GM10847 (cell line): ENCODE data around the gene NDST1.

ENCODE experiments used
- POLR2A ChIP-seq: IDR thresholded peaks from 2 replicates; pipeline ENCODE4 v1.6.1; 2011; ENCODE audit not compliant: insufficient read length; ENCODE audit errors: extremely low read depth

The NDST1 gene

DNA sequence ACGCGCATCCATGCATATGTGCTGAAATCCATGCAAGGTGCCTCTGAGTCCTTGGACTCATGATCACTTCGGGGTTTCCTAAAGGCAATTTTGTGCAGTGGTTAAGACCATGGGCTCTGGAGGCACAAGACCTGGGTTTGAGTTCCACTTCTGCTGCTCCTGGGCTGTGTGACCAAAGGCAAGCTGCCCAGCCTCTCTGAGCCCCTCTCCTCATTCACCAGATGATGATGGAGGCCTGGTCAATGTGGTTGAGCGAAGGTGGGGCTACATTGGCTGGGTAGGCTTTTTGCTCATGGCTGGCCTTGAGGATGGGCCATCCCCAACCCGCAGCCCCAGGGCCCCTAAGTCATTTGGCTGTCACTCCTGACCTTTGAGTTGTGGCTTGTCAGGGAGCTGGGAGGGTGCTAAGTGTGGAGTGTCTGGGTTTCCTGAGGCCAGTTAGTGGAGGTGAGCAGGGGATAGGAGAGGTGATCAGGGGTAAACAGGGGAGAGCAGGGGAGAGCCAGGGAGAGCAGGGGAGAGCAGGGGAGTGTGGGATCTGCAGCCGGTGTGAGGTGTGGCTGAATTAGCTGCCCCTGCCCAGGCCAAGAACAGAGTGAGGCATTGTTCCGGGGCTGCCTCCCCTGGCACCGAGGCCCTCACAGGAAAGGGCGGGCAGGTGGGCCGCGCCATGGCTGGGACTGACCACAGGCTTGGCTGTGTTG is 68.0 kb downstream of the NDST1 start:
- no peak for TF ChIP-seq POLR2A

DNA sequence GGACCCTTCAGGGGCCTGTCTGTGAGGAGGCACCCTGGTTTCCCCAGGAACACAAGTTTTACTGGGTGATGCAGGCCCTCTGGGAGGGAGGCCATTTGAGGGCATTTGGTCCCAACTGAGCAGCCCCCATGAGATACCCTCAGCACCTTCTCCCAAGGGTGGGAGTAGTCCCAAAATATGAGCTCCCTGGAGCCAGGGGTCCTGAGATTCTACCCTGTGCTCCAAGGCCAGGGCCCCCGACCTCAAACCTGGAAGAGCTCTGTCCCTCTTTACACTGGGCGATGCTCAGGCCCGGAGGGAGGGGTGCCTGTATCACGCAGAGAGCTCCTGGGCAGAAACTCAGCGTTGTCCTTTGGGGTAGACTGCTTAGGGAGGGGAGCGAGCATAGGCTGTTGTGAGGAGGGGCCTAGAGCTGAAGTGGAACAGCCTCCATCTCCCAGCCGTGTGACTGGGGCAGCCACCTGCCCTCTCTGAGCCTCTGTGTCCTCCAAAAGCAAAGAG is 68.6 kb downstream of the NDST1 start:
- TF ChIP-seq POLR2A: no peak

DNA sequence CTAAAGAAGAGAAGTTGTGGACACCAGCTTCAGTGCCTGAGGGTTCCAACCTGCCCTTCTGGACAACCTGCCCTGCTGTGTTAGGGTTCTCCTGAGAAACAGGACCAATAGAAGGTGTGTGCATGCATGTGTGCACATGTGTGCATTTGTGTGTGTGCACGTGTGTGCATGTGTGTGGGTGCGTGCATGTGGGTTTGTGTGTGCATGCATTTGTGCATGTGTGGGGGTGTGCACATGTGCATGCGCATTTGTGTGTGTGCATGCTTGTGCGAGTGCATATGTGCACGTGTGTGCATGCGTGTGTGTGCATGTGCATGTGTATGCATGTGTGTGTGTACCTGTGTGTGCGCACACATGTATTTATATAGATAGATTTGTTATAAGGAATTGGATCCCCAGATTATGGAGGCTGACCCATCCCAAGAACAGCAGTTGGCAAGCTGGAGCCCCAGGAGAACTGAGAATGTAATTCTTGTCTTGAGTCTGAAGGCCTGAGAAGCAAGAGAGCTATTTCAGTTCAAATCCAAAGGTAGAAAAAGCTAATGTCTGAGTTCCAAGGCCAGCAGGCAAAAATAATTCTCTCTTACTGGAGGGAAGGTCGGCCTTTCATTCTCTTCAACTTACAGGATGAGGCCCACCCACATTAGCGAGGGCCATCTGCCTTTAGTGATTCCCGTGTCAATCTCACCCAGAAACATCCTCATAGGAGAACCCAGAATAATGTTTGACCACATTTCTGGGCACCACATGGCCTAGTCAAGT is 69.6 kb downstream of the NDST1 start:
- no peak for TF ChIP-seq POLR2A

DNA sequence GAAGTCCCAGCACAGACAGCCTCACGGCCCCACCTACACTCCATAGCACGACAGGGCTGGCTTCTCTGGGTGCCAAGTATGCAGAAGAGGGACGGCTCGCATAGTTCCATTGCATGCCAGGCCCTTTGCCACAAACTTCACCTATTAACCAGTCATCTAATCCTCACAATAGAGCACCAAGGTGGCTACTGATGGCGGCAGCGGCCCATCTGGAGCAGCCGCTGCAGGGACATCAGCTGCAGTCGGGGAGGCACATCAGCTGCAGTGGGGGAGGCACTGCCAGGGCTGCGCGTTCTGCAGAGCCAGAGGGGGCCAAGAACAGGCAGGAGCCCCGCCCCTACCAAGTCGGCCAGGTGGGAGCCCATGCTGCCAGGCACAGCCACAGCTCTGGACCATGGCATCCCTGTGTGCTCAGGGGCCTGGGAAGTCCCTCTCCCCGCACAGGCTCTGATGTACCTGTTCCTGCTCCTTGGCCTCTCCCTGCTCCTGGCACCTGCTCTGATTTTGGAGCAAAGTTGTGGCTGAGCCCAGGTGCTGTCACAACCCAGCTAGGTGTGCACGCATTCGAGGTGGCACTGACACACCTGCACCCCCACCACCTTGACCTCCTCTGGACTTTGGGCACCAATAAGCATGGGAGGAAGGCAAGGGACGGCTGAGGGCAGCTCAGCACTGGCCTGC is 71.0 kb downstream of the NDST1 start:
- TF ChIP-seq POLR2A: no peak

DNA sequence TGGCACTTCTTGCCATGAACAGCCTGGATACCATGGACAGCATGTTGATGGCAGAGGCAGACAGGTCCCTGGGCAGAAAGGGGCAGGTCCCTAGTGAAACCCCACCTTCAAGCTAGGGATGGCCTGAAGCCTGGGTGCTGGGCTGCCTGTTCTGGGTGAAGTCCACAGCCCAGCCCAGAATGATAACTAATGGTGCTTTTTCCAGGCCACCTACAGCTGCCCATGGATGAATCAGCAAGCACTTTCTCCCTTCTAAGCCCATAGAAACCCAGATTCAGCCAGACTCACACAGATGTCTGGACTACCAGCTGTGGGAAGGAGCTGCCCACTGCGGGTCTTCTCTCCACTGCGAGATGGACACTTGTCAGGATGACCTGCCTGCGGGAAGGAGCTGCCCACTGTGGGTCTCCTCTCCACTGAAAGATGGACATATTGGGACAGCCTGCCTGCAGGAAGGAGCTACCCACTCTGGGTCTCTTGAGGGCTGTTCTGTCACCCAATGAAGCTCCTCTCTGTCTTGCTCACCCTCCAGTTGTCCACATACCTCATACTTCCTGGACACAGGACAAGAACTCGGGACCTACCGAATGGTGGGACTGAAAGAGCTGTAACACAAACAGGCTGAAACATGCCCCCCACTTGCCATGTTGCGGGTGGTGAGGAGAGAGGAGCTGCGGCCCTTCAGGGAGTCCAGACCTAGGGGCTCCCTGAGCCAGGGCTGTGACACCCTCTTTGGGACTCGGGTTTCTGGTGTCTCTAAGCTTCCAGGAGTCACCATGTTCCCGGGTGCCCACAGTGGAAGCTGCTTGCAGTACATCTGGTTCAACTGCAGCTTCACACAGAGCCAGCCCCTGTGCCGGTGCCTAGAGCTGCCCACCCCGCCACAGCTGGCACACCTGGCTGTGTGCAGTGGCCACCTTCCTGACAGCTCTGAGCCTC is 71.8 kb downstream of the NDST1 start:
- no peak for TF ChIP-seq POLR2A

DNA sequence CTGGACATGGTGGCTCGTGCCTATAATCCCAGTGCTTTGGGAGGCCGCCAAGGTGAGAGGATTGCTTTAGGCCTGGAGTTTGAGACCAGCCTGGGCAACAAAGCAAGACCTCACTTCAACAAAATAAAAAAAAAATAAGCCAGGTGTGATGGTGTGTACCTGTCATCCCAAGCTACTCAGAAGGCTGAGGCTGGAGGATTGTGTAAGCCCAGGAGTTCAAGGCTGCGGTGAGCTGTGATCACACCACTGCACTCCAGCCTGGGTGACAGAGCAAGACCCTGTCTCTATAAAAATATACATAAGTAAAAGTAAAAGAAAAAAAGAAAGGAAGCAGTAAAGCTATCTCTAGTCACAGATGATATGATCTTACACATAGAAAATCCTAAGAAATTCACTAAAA is 73.0 kb downstream of the NDST1 start:
- no peak for TF ChIP-seq POLR2A

DNA sequence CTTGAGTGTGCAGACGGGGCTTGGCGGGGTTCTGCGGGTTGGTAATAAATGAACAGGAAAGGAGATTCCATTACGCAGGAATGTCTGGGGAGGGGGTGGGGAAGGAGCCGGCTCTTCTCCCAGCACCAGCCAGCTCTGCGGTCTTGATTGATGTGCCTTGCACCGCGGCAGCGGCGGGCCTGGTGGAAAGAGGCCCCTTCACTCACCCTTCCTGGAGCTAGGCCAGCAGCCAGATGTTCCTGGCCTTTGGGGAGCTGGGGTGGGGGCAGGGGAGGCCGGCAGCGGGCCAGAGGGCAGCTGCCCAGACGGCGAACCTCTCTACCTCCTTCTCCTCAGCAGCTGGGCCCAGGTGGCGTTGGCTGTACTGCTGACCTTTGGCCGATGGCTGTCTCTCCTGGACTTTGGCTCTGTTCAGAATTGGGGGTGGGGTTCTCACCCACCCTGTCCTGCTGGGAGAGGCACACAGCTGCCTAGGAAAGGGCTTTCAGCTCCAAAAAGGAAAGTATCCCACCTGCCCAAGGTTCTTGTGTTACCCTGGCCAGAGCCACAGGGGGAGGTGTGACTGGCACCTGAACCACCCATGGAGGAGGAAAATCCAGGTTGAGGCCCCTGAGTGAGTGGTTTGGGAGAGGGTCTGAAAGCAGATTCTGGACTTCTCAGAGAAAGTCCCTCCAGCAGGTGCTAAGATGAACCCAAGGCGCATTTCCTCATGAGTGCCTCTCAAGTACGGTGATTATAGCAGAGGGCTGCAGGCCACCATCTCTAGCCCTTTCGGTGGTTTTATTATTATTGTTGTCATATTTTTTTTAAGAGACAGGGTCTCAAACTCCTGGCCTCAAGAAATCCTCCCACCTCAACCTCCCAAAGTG is 74.5 kb downstream of the NDST1 start:
- no peak for TF ChIP-seq POLR2A

DNA sequence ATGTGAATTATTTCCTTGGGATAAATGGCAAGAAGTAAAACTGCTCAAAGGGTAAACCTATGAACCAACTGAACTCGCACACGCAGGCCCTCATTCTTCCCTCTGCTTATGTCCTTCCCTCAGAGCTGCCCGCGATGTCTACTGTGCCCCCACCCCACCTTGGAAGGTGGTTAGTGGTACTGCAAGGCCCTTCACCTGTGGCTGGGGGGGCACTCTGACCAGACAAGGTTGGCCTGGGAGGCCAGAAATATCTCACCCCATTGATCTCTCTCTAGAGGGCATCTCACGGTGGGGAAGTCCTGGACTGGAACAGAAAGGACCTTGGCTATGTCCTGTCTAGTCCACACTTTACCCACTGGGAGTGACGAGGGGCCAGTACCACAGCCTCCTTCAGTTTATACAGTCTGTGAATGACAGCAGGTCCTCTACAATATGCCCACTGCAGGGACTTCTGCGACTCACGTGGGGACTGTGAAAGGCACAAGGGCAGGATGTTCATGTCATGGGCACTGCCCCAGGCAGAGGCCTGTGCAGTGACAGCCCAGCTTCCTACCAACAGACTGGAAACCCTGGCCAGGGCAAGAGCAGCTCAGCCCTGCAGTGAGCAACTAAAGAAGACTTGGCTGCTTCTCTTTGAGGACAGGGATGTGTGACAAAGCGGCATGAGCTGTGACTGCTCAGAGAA is 75.8 kb downstream of the NDST1 start:
- TF ChIP-seq POLR2A: no peak

DNA sequence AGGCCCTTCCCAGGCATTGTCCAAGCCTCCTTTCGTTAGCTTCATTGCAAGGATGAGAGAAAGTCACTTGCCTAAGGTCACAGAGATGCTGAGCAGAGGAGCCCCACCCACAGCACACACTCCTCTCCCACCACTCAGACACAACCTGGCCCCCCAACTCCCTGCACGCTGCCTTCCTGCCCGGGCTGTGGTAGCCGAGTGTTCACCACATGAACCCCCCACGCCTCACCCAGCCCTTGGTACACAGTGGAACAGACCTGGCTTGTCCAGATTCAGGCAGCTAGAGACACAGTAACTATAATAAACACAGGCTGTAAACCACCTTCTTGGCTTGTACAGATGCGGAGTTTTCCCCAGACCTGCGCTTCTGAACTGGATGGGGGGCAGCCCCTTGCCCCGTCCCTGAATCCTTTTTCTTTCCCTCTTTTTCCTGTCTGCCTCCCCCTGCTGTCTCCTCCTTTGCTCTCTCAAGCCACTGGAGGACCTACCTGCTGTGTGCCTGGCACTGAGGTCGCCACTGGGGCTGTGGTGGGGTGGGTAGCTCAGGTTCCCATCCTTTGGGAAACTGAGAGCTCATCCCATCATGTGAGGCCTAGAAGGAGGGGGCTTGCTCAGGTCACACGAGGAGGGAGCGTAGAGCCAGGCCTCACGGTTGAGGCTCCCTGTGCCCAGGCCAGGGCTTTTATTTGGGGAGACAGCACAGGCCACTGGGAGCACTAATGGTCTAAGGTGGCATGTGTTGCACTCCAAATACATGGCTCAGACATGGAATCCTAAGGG is 76.8 kb downstream of the NDST1 start:
- TF ChIP-seq POLR2A: no peak

DNA sequence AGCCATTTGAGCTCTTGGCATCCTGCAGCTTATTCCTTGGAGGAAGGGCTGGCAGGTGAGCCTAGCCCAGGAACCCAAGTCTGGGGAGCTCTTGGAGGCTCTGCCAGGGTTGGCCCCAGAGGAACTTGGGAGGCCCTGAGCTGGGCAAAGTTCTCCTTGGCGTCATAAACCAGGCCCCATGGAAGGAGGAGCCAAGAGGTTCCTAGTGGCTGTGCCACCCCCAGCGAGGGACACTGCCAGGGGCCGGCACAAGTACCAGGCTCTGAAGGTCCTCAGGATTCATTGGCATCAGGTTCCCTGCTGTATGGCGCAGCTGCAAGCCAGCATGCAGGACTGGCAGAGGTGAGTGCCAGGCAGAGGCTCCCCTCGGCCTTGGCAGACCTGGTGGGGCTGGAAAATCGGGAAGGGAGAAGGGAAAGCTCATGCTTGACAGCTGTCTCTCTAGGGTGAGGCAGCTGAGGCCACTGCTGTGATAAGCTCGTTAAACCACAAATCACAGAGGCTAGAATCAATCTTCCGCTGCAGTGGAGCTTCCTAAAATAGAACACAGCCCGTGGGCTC is 77.9 kb downstream of the NDST1 start:
- no peak for TF ChIP-seq POLR2A

DNA sequence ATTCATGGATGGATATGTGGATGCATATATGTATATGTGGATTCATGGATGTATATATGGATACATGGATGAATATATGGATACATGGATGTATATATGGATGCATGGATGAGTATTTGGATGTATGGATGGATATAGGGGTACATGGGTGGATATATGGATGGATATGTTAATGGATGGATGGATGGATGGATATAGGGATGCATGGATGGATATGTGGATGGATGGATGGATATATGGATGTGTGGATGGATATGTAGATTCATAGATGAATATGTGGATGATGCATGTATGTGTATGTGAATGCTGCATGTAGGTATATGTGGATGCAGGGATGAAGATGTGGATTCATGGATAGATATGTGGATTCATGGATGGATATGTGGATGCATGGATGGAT is 79.1 kb downstream of the NDST1 start:
- TF ChIP-seq POLR2A: no peak

DNA sequence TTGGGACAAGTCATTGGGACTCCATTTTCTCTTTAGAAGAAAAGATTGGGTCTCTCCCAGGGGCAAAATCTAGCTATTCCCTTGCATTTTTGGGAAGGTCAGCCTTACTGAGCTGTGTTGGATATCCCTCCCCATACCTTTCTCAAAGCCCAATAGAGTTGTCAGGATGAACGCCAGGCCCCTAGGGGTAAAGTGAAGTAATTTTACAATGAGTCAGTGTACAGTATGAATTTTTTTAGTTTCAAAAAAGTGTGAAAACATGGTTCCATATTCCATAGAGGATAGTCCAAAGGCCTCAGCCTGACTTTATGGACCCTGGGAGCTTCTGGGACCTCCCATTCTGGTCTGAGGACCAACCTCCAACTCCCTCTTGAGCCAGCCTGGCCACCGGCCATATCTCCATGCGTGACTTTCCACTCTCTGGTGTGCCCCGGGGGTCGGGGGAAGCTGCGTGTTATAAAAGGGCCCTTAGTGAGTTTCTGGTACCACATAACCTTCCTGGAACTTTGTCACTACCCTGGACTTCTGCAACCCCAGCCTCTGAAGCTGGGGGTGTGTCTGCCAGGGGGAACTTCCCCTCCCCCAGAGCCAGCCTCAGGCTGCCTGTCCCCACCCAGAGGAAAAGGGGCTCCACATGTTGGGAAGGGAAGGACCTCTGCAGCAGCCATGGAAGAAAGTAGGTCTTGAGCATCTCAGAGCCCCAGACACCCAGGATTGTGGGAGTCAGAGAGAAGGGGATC is 80.1 kb downstream of the NDST1 start:
- TF ChIP-seq POLR2A: no peak
